SU-DHL-6 (cell line): ENCODE measurements around the gene STRIP2.

Source experiments
- H2AFZ ChIP-seq: fragments of 200-600 bp; sonication (generic); 2 replicates; pipeline ENCODE4 v1.6.1; 2014; ENCODE audit warnings: low read depth, mild to moderate bottlenecking, moderate library complexity, mixed read lengths, antibody characterized with exemption, low read length; ENCODE audit not compliant: severe bottlenecking
- H3F3A ChIP-seq: fragments of 200-600 bp; shearing (Covaris generic); 2 replicates; pipeline ENCODE4 v1.6.0; 2016; ENCODE audit warnings: antibody characterized with exemption, mild to moderate bottlenecking; ENCODE audit not compliant: insufficient read depth
- H3K27ac ChIP-seq: fragments of 200-600 bp; sonication (generic); 2 replicates; pipeline ENCODE4 v1.5.1; 2016; ENCODE audit warnings: low read depth, mild to moderate bottlenecking, low read length, moderate library complexity, mixed read lengths
- H3K27me3 ChIP-seq: fragments of 200-600 bp; sonication (generic), shearing (Covaris generic); 2 replicates; pipeline ENCODE4 v1.6.0; 2014; ENCODE audit warnings: mild to moderate bottlenecking, low read length
- H3K36me3 ChIP-seq: fragments of 200-600 bp; sonication (generic); 2 replicates; pipeline ENCODE4 v1.6.1; 2014; ENCODE audit warnings: mild to moderate bottlenecking, low read length, mixed read lengths
- H3K4me2 ChIP-seq: fragments of 300-600, 200-600 bp; shearing (Covaris generic), sonication (generic); 2 replicates; pipeline ENCODE4 v1.6.0; 2014; ENCODE audit warnings: low read length, low read depth, mild to moderate bottlenecking; ENCODE audit not compliant: poor library complexity, severe bottlenecking
- H3K4me3 ChIP-seq: fragments of 200-600 bp; sonication (generic); 2 replicates; pipeline ENCODE4 v1.5.1; 2014; ENCODE audit warnings: antibody characterized with exemption, low read length, mild to moderate bottlenecking, mixed read lengths; ENCODE audit not compliant: insufficient read depth, poor library complexity, severe bottlenecking
- H3K79me2 ChIP-seq: fragments of 200-600 bp; sonication (generic); 2 replicates; pipeline ENCODE4 v1.6.1; 2014; ENCODE audit warnings: mild to moderate bottlenecking, low read length, moderate library complexity; ENCODE audit not compliant: insufficient read depth
- H3K9ac ChIP-seq: fragments of 200-600 bp; sonication (generic); 2 replicates; pipeline ENCODE4 v1.7.0; 2014; ENCODE audit warnings: mild to moderate bottlenecking, low read length
- H3K9me2 ChIP-seq: fragments of 200-600 bp; sonication (generic); replicated peaks from 2 replicates; pipeline ENCODE4 v1.6.1; 2014; ENCODE audit warnings: low read length; ENCODE audit not compliant: insufficient read depth
- H3K9me3 ChIP-seq: fragments of 200-600 bp; sonication (generic); 2 replicates; pipeline ENCODE4 v1.6.1; 2014; ENCODE audit warnings: low read length, mixed read lengths; ENCODE audit not compliant: insufficient read depth
- H4K20me1 ChIP-seq: fragments of 200-600 bp; sonication (generic); 2 replicates; pipeline ENCODE4 v1.6.1; 2014; ENCODE audit warnings: low read depth, mild to moderate bottlenecking, antibody characterized with exemption, low read length, moderate library complexity, mixed read lengths
- EZH2phosphoT487 ChIP-seq: fragments of 200-600 bp; sonication (generic), shearing (Covaris generic); conservative IDR thresholded peaks from 2 replicates; pipeline ENCODE4 v1.6.1; 2018; ENCODE audit warnings: mild to moderate bottlenecking, antibody characterized with exemption, low read length, moderate library complexity, mixed read lengths
- TF ChIP-seq, protein P1 (sequence below): fragments of 200-600 bp; sonication (generic); IDR thresholded peaks from one replicate; pipeline ENCODE4 v1.5.1; 2017; ENCODE audit warnings: antibody characterized with exemption, mild to moderate bottlenecking, low read length, moderate library complexity; ENCODE audit not compliant: insufficient read depth, poor library complexity, severe bottlenecking

The STRIP2 gene

DNA sequence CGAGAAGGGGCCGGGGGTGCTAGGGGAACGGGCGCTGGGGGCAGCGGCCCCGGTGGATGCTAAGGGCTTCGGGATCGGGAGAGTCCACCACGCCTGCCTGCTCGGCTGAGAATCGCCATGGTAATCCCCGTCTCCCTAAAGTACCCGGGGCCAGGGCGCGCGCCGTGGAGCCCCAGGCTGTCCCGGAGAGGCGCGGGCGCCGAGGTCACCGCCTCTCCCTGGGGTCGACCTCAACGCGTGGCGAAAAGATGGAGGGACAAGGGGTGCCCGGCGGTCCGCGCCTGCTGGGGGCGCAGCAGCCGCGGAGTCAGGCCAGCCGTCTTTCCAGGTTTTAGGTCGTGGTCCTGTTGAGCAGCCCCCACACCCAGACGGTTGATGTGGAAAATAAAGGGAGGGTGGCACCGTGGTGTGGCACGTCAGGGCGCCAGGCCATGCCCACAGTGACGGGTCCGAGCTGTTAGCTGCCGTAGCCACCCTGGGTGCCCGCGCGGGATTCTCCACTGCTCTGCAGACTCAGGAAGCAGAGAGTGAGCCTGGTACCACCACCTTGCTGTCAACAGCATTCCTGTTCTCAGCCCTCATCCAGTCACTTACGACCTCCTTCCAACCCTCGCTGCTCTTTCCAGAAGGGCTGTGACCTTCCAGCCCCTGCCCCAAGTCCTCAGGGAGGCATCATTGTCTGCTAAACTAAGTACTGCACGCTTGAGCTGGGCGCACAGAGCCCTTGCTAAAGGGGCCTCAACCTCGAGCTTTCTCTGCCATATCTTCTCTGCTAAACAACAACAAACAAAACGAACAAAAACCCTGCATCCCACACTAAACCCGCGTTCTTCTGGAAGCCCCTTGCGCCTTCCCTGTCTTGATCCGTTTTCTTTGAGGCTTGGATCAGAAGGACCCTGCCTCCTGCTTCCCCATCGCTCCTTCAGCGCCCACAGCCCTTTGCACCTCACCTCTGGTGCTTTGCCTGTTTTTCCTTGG is 68.8 kb downstream of the STRIP2 start:
- Histone ChIP-seq H3F3A (no peaks in the 10 kb centered on the region), H3K36me3 (no peaks in the 10 kb centered on the region), H4K20me1 (no peaks in the 10 kb centered on the region), H3K9me3 (no peaks in the 10 kb centered on the region), H3K4me2 (peak overlapping the region; percentile 59), H3K27ac (no peak overlapping the region), H3K4me3 (peak overlapping the region; percentile 36), H3K9ac (peak overlapping the region; percentile 43), H2AFZ (no peak overlapping the region), H3K79me2 (no peaks in the 10 kb centered on the region), H3K27me3 (no peaks in the 10 kb centered on the region), H3K9me2 (no peaks in the 10 kb centered on the region)
- TF ChIP-seq, protein P1, sequence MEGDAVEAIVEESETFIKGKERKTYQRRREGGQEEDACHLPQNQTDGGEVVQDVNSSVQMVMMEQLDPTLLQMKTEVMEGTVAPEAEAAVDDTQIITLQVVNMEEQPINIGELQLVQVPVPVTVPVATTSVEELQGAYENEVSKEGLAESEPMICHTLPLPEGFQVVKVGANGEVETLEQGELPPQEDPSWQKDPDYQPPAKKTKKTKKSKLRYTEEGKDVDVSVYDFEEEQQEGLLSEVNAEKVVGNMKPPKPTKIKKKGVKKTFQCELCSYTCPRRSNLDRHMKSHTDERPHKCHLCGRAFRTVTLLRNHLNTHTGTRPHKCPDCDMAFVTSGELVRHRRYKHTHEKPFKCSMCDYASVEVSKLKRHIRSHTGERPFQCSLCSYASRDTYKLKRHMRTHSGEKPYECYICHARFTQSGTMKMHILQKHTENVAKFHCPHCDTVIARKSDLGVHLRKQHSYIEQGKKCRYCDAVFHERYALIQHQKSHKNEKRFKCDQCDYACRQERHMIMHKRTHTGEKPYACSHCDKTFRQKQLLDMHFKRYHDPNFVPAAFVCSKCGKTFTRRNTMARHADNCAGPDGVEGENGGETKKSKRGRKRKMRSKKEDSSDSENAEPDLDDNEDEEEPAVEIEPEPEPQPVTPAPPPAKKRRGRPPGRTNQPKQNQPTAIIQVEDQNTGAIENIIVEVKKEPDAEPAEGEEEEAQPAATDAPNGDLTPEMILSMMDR, result no peak
- TF ChIP-seq EZH2phosphoT487, result no peak

DNA sequence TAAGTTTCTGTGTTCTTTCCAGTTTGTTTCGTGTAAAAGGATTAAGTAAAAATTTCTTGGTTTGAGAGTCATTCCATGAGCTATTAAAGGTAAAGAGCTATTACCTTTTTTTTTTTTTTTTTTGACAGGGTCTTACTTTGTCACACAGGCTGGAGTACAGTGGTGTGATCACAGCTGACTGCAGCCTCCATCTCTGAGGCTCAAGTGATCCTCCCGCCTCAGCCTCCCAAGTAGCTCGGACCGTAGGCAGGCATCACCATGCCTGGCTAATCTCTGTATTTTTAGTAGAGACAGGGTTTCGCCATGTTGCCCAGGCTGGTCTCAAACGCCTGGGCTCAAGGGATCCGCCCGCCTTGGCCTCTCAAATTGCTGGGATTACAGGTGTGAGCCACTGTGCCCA is 69.5 kb downstream of the STRIP2 start:
- H3K9ac ChIP-seq, result no peak overlapping the region
- no peak overlapping the region for H2AFZ ChIP-seq
- no peaks in the 10 kb centered on the region for H3K79me2 ChIP-seq
- H3K27me3 ChIP-seq, result no peaks in the 10 kb centered on the region
- no peaks in the 10 kb centered on the region for H3F3A ChIP-seq
- H3K36me3 ChIP-seq, result no peaks in the 10 kb centered on the region
- H3K9me3 ChIP-seq, result no peaks in the 10 kb centered on the region
- H3K4me2 ChIP-seq, result no peak overlapping the region
- TF ChIP-seq EZH2phosphoT487, result no peak
- TF ChIP-seq, protein P1, result no peak
- no peaks in the 10 kb centered on the region for H4K20me1 ChIP-seq
- H3K4me3 ChIP-seq, result no peak overlapping the region
- H3K27ac ChIP-seq, result no peak overlapping the region
- H3K9me2 ChIP-seq, result no peaks in the 10 kb centered on the region

DNA sequence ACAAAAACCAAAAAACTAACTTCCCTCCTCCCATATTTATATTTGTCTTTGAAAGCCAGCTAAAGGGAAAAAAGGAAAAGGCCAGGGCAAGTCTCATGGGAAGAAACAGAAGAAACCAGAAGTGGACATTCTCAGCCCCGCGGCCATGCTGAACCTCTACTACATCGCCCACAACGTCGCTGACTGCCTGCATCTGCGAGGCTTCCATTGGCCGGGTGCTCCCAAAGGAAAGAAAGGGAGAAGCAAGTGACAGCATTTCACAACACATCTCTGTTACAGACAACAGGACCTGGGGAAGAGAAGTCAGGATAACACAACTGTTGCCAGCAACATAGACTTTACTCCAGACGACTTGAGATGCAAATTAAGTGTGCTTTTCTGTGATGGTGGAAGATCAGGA is 78.0 kb downstream of the STRIP2 start:
- no peaks in the 10 kb centered on the region for H4K20me1 ChIP-seq
- H3K9me2 ChIP-seq, result no peaks in the 10 kb centered on the region
- H2AFZ ChIP-seq, result no peak overlapping the region
- no peak overlapping the region for H3K27ac ChIP-seq
- H3K9ac ChIP-seq, result no peak overlapping the region
- H3F3A ChIP-seq, result no peaks in the 10 kb centered on the region
- H3K9me3 ChIP-seq, result no peaks in the 10 kb centered on the region
- H3K36me3 ChIP-seq, result no peaks in the 10 kb centered on the region
- H3K4me2 ChIP-seq, result no peak overlapping the region
- no peak overlapping the region for H3K4me3 ChIP-seq
- H3K79me2 ChIP-seq, result no peaks in the 10 kb centered on the region
- no peak for TF ChIP-seq EZH2phosphoT487
- TF ChIP-seq, protein P1, result no peak
- H3K27me3 ChIP-seq, result no peaks in the 10 kb centered on the region
